Spinal cord (tissue), 10 donors: ENCODE data around the gene LZTR1. TPM values are rescaled to one million over a fixed set of nuclear protein-coding genes. Genes with fewer than 3 reads are reported as not detected.

Source experiments
- DNase-seq, 6 donors: peaks; one replicate each; pipeline versions ENCODE4 v3.0.0 to v3.0.0-alpha.2; 2013 to 2015; ENCODE audit warnings: low spot score in 6 of 6, low read depth in 4 of 6
- H3K27ac ChIP-seq: one replicate; pipeline ENCODE4 v1.5.1; 2013; ENCODE audit warnings: low read depth, low read length, control low read depth
- H3K27me3 ChIP-seq: one replicate; pipeline ENCODE4 v1.6.1; 2013; ENCODE audit warnings: low read length; ENCODE audit not compliant: control insufficient read depth, insufficient read depth
- H3K36me3 ChIP-seq: one replicate; pipeline ENCODE4 v1.6.1; 2013; ENCODE audit warnings: low read length; ENCODE audit not compliant: control insufficient read depth, insufficient read depth
- H3K4me1 ChIP-seq: one replicate; pipeline ENCODE4 v1.6.1; 2013; ENCODE audit warnings: low read length; ENCODE audit not compliant: control insufficient read depth, insufficient read depth
- H3K4me3 ChIP-seq: one replicate; pipeline ENCODE4 v1.5.1; 2013; ENCODE audit warnings: low read depth, low read length, control low read depth
- H3K9me3 ChIP-seq: one replicate; pipeline ENCODE4 v1.6.1; 2013; ENCODE audit warnings: low read length; ENCODE audit not compliant: control insufficient read depth, insufficient read depth
- WGBS: methylation state at CpG from one replicate; pipeline ENCODE4 v1.1.5; 2013; ENCODE audit warnings: missing lambda C conversion rate; ENCODE audit not compliant: insufficient coverage; 5-methylcytosine and 5-hydroxymethylcytosine counted together
- polyA plus RNA-seq, 2 donors: library from polyadenylated mRNA; unstranded; fragments of 120-200 nt; gene quantifications; one replicate each; pipeline ENCODE4 v1.2.1, GENCODE V29; 2013; ENCODE audit not compliant: insufficient read length in 2 of 2
- total RNA-seq, 2 donors: library from RNA; depleted of rRNA in 1 of 2; stranded (reverse); fragments of 120-200 nt in 1 of 2; fragments of >200 nt in 1 of 2; gene quantifications; one replicate each; pipeline versions ENCODE4 v1.2.3 to v1.2.4, GENCODE V29; 2013 to 2014
- donor health status: healthy.

LZTR1 gene
- total and polyA plus RNA-seq, 4 donors = 44.8 to 93.6 (median 67.5) TPM

DNA sequence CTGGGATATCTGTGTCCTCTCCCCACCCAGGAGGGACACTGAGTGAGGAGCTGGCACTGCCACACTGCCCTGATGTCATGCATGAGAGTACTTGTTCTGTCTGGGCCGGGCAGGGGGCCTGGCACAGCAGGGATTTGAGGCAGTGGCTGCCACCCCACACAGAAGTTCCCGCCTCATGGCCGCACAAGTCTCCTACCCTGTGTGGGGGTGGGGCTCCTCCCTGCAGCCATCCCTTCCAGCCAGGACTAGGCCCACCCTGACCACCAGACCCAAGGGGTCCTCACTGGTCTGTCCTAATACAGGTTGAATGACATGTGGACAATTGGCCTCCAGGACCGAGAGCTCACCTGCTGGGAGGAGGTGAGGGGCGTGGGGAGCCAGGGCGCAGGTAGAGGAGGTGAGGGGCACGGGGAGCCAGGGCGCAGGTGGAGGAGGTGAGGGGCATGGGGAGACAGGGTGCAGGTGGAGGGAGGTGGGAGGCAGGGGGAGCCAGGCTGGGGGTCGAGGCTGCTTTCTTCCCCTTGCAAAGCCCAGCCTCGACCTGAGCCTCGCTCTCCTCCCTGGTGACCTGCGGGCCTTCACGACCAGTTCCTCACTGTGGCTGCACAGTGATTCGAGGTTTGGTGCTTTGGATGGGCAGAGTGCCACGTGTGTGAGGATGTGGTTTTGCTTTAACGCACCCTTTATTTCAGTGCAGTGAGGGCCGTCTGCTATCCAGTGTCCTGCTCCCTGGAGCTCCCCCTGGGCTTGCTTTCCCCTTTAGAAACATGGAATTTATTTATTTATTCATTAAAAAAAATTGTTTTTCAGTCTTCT is 7.4 kb downstream of the LZTR1 start:
- H3K36me3 ChIP-seq = peaks cover 87% of the 10 kb centered on the region
- no peaks in the 10 kb centered on the region for H3K9me3 ChIP-seq
- 81% methylated on average over 9 of the region's 17 CpGs for WGBS
- H3K27me3 ChIP-seq = no peaks in the 10 kb centered on the region
- DNase-seq = no peak
- no peak overlapping the region for H3K27ac ChIP-seq
- no peak overlapping the region for H3K4me3 ChIP-seq
- no peaks in the 10 kb centered on the region for H3K4me1 ChIP-seq

- Histone ChIP-seq H3K4me1 (no peaks in the 10 kb centered on the region), H3K36me3 (peaks cover 90% of the 10 kb centered on the region), H3K4me3 (no peak overlapping the region), H3K27me3 (no peaks in the 10 kb centered on the region), H3K9me3 (no peaks in the 10 kb centered on the region), H3K27ac (no peak overlapping the region)
- 85% methylated on average over 20 of the region's 21 CpGs for WGBS
- no peak for DNase-seq
Measured at GRCh38 chr22:20990184-20991180, 8.4 kb downstream of the LZTR1 start.

GRCh38 chr22:20991252-20992055 is 9.4 kb downstream of the LZTR1 start:
- no peaks in the 10 kb centered on the region for H3K9me3 ChIP-seq
- H3K4me3 ChIP-seq = no peak overlapping the region
- H3K27ac ChIP-seq = no peak overlapping the region
- DNase-seq = no peak
- WGBS = 96% methylated on average over 23 of the region's 24 CpGs
- no peaks in the 10 kb centered on the region for H3K4me1 ChIP-seq
- H3K27me3 ChIP-seq = no peaks in the 10 kb centered on the region
- H3K36me3 ChIP-seq = peaks cover 94% of the 10 kb centered on the region

- no peak overlapping the region for H3K27ac ChIP-seq
- DNase-seq = no peak
- no peaks in the 10 kb centered on the region for H3K27me3 ChIP-seq
- H3K36me3 ChIP-seq = peaks cover 98% of the 10 kb centered on the region
- H3K4me3 ChIP-seq = no peak overlapping the region
- no peaks in the 10 kb centered on the region for H3K4me1 ChIP-seq
- 87% methylated on average over 6 of the region's 7 CpGs for WGBS
- H3K9me3 ChIP-seq = no peaks in the 10 kb centered on the region
Measured at GRCh38 chr22:20992056-20992442, 10.0 kb downstream of the LZTR1 start.

DNA sequence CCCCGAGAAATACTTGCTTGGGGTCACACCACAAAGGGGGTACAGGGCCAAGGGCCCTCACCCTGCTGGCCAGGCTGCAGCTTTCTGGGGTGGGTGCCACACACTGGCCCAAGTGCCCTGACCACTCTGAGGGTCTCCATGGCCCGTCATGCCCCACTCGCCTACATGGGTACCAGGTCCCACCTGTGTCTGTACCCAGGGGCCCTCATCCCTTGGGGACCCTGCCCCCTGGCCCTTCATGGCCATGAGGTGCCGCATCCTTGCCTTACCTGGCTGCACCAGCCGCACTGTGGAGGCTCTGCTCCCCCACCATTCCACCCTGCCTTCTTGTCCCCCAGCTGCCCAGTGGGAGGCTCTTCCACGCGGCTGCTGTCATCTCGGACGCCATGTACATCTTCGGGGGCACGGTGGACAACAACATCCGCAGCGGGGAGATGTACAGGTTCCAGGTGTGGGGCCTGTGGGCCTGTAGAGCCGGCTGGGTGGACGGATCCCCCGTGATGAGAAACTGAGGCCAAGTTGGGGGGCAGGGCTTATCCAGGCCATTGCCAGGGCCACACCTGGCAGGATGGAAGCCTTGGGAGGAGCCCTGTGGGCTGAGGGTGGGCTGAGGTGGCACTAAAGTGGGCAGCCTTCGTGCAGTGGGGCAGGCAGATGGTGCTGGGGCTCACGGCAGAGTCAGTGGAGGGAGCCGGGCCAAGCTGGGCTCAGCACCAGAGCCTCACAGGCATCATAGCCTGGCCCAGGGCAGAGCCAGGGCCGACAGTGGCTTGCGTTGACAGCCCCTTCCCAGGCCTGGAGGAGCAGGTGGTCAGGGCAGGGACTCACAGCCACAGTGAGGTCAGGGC is 10.6 kb downstream of the LZTR1 start:
- H3K27ac ChIP-seq = no peak overlapping the region
- DNase-seq = no peak
- H3K9me3 ChIP-seq = no peaks in the 10 kb centered on the region
- peaks cover 98% of the 10 kb centered on the region for H3K36me3 ChIP-seq
- H3K4me1 ChIP-seq = no peaks in the 10 kb centered on the region
- H3K27me3 ChIP-seq = no peaks in the 10 kb centered on the region
- no peak overlapping the region for H3K4me3 ChIP-seq
- WGBS = 93% methylated on average over 20 of the region's 21 CpGs

- Histone ChIP-seq H3K27me3 (no peaks in the 10 kb centered on the region), H3K36me3 (peaks cover 99% of the 10 kb centered on the region), H3K9me3 (no peaks in the 10 kb centered on the region), H3K4me1 (no peaks in the 10 kb centered on the region), H3K4me3 (no peak overlapping the region), H3K27ac (no peak overlapping the region)
- DNase-seq = no peak
- 92% methylated on average over 29 of the region's 29 CpGs for whole genome bisulfite sequencing
Measured at GRCh38 chr22:20993304-20994127, 11.4 kb downstream of the LZTR1 start.

- no peak overlapping the region for H3K27ac ChIP-seq
- no peaks in the 10 kb centered on the region for H3K9me3 ChIP-seq
- 90% methylated on average over 16 of the region's 30 CpGs for WGBS
- peaks cover 2% of the 10 kb centered on the region for H3K4me1 ChIP-seq
- H3K4me3 ChIP-seq = no peak overlapping the region
- DNase-seq = no peak
- H3K36me3 ChIP-seq = peaks cover 99% of the 10 kb centered on the region
- no peaks in the 10 kb centered on the region for H3K27me3 ChIP-seq
Measured at GRCh38 chr22:20994128-20994901, 12.2 kb downstream of the LZTR1 start.

GRCh38 chr22:20994902-20995241 is 12.8 kb downstream of the LZTR1 start:
- H3K27me3 ChIP-seq = no peaks in the 10 kb centered on the region
- peaks cover 7% of the 10 kb centered on the region for H3K4me1 ChIP-seq
- no peak for DNase-seq
- H3K36me3 ChIP-seq = peaks cover 99% of the 10 kb centered on the region
- H3K4me3 ChIP-seq = no peak overlapping the region
- no peak overlapping the region for H3K27ac ChIP-seq
- H3K9me3 ChIP-seq = no peaks in the 10 kb centered on the region
- 97% methylated on average over 6 of the region's 10 CpGs for WGBS
